Measurements from ENCODE around the gene TBC1D22A.

The TBC1D22A gene

GRCh38 chr22:47019012-47019790 lies 256.8 kb downstream of the TBC1D22A start:
- no peak for DNase-seq

DNA sequence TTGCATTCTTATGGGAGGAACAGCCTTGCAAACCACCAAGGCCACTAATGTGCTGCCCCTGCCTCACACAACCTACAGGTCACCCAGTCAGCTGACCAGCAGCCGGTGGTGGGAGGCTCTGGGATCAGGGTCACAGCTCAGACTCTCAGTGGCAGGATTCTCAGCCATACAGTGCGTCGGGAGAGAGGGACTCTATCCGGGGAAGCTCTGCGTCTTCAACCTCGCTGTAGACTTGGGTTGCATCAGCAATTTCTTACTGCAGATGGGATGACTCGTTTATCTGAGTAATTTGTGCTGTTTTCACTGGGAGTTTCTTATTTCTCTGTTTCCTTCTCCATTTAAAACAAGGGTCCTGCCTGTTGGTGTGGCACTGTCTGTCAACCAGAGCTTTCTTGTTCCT lies 257.7 kb downstream of the TBC1D22A start:
- no peak for DNase-seq

- no peak for DNase-seq
Measured at GRCh38 chr22:47021371-47022074, 259.1 kb downstream of the TBC1D22A start.

- DNase-seq = no peak
Measured at GRCh38 chr22:47022075-47022473, 259.6 kb downstream of the TBC1D22A start.

DNA sequence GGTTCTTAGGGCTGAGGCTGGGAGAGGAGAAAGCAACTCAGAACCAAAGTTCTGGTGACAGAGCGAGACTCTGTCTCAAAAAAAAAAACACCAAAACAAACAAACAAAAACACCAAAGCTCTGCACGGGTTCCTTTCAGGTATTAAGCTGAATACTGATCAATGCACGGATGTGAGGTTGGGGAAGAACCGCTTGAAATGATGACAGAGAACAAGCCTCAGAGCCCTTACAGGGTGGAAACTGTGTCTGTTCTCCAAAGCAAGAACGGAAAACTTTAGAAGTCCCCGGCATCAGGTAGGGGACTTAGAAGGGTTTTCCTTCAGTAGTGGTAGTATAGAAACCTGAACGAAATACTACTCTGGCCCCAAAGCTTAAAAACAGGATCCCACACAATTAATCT lies 260.0 kb downstream of the TBC1D22A start:
- no peak for DNase-seq

GRCh38 chr22:47023871-47024270 lies 261.4 kb downstream of the TBC1D22A start:
- no peak for DNase-seq

GRCh38 chr22:47027766-47028165 lies 265.3 kb downstream of the TBC1D22A start:
- DNase-seq = no peak

DNA sequence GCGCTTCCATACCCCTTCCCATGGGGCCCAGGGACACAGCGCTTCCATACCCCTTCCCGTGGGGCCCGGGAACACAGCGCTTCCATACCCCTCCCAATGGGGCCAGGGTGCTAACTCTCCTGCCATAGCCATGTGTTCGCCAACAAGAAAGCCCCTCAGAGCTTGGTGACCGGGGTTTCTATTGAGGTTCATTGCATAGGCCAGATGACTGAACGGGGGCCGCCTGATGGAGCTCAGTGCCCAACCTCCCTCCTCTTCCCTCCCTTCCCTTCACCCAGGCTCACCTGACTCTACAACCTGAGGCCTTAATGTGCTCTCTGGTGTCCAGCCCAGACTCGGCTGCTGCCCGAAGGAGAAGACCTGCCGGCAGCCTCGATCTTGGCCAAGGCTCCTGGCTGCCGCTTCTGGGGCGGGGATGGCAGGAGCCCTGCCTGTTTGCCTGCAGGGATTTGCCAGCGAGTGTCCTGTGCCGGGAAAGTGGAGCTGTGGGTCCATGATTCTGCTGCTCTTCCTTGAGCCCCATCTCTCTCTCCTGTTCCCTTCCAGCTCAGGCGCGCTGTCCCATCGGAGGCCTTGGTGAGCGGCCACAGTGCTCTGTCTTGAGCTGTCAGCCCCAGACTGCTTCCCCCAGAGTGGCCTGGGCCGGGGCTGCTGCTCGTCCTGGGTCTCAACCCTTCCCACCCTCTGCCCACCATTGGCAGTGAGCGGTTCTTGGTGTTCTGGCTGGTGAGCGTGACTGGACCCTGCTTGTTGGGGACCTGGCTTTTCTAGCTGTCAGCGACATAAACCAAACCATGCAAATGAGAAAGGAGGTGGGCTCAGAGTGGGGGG lies 267.0 kb downstream of the TBC1D22A start:
- no peak for DNase-seq

DNA sequence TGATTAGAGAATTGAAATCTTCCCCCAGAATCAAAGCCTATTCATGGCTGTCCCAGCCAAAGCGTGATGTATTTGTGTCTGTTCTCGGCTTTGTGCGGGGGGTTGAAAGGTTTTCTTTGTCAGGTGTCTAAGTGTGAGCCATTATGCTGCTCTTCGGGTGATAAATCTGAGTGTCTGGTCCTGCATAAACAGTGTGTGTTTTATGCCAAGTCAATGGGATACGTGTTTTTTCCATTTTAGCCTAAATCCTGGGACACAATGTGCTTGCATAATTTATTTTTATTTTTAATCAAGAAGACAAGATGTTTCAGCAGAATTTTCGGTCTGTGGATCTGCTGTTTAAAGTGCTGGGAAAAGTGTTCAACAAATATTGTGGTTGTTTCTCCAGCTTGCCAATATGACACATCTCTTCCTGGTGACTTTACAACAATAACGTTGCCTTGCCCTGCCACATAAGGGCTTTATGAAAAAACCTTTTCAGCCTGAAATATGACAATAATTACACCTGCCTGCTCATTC lies 267.8 kb downstream of the TBC1D22A start:
- DNase-seq = no peak

DNA sequence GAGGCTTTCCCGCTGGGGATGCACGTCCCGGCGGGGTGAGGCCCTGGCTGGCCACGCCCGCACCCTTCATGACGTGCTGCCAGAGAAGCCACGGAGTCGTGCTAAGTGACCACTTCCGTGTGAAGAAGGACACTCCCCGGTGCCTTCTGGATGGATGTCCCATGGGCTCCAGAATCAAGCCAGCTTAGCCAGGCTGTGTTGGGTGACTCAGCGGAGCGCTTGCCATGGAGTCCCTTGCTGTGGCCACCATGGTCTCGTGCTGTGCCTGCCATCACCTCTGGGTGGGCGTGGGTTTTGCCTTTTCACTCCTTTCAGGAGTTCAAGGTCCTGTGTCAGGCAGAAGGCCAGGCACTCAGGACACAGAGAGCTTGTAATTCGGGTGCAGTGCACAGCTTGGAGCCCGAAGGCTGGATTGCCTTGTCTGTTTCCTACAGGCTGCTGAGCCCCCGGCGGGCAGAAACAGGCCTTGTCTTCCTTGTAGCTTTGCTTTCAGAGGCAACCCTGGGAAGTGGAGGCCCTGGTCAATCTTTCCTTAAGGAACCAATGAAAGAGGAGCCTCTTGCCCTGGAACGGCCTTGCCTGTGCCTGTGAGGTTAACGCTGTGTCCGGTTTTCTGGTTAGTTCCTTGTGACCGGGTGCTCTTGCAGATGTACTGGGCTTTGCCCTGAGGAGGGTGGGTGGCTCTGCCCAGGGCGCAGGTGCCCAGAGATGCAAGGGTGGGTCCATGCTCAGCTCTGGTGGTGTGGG lies 268.6 kb downstream of the TBC1D22A start:
- DNase-seq = no peak

DNA sequence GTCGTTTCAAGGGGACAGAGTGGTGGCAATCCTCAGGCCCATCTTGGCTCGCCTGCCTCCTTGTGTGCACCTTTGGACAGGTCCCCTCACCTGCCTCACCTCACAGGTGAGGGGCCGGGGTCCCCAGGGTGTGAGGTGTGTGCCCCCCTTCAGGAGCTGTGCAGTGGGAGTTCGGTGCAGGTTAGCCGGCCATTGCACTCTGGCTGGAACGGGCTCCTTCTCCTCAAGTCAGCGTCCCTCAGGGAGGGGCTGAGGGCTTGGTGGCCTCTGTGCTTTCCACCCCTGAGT lies 269.1 kb downstream of the TBC1D22A start:
- no peak for DNase-seq

- no peak for DNase-seq
Measured at GRCh38 chr22:47032091-47032943, 269.9 kb downstream of the TBC1D22A start.

GRCh38 chr22:47032956-47033647 lies 270.7 kb downstream of the TBC1D22A start:
- no peak for DNase-seq

- DNase-seq = no peak
Measured at GRCh38 chr22:47033648-47034000, 271.2 kb downstream of the TBC1D22A start.

GRCh38 chr22:47034076-47034808 lies 271.8 kb downstream of the TBC1D22A start:
- DNase-seq = peak in 1 of 2 experiments; percentile 23

DNA sequence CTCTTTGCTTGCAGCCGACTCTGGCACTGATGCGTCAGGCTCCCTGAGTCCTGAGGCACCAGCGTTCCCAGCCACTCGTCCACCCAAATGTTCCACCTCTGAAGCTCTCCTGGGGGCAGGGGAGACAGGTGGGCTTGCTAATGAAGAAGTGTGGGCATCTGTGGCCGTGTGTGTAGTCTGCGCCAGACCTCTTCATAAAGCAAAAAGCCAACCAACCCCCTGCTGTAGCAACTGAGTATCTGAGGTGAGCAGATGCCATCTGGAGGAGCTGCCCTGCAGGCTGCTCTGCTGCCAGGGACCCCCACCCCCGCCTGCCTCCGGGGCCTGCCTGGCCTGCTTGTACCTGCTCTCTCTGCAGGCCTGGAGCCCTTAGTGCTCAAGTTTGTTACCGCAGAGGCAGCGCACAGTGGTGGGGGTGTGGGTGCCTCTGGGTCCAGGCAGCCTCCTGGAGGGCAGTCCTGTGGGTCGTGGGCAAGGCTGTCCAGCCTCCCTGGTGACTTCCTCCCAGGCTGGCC lies 272.5 kb downstream of the TBC1D22A start:
- DNase-seq = peak; percentile 97 to 99

DNA sequence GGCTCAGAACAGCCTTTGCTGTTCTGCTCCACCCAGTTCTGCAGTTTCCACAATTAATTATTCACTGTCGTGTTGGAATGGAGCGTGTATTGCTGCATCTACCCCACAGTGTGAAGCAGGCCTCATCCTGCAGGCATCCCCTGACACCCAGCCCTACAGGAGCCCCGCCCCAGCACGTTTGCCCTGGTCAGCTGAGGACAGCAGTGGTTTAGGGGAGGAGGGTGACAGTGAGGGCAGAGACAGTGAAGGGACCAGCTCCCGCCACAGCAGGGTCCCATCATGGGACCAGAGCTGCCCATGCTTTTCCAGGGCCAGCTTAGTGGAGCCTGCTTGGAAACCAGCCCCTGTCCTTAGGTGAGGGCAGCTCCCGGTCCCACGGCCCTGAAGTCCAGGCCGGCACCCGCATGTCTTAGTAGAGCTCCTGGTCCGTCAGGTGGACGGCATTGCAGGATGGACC lies 273.0 kb downstream of the TBC1D22A start:
- DNase-seq = no peak

- DNase-seq = peak in 1 of 2 experiments; percentile 65
Measured at GRCh38 chr22:47036352-47036751, 273.9 kb downstream of the TBC1D22A start.

GRCh38 chr22:47036936-47037485 lies 274.6 kb downstream of the TBC1D22A start:
- DNase-seq = no peak
